Measurements from ENCODE around the gene SPAG9.
A peak's percentile ranks its signal among the peaks of the same experiment; 100 is the strongest.

Gene SPAG9

GRCh38 chr17:50963139-50963538, 157.5 kb downstream of the SPAG9 start:
- no peak for TF ChIP-seq CTCF (IDR thresholded peaks at IDR 0.05; ENCODE audit: low read depth, low read length, missing control alignments)
- no peak overlapping the region for H3K4me3 ChIP-seq (replicated peaks; ENCODE audit: low read depth, low read length)
- no peak for DNase-seq (ENCODE audit: extremely low read depth, low read depth)

DNA sequence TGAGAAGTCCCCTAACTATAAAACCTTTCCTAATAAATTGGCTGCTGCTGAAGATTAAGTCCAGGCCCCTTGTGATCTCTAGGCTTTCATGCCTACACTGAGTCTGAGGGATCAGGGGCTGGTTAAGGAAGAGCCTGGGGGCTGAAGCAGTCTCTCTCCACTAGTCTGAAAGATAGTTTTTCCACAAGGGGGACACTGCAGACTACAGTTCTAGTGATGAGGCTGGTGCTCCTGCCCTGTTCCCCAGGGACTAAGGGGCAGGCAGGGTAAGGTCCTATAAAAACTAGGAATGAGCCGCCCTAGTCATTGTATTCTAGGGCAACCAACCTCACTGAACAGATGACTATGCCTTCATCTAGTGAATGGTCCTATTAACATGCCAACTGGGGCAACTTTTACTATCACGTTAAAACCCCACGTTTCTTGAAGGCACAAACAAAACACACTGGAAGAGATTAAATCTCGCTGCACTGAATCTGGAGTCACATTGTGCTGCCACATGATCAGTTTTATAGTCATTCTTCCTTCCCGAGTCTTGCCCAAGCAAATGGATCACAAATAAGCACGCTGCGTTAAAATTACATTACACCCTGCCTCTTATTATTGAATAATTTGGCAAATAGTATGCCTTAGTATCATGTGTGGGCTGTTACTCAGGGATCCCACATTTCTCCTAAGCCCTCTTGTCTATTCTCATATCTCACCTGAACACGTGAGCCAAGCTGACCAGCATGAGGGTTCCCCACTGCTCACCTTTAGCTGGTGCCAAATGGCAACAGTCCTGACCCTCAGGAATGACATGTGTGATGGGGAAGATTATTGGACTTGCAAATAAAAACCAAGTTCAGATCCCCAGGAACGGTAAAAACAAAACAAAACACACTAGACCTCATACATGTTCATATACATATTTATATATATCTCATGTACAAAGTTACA, 159.1 kb downstream of the SPAG9 start:
- no peak for DNase-seq (ENCODE audit: extremely low read depth, low read depth)
- TF ChIP-seq CTCF (IDR thresholded peaks at IDR 0.05; ENCODE audit: low read depth, low read length, missing control alignments) = no peak
- H3K4me3 ChIP-seq (replicated peaks; ENCODE audit: low read depth, low read length) = no peak overlapping the region

GRCh38 chr17:50959341-50959740, 161.3 kb downstream of the SPAG9 start:
- H3K4me3 ChIP-seq (replicated peaks; ENCODE audit: low read depth, low read length) = no peak overlapping the region
- no peak for DNase-seq (ENCODE audit: extremely low read depth, low read depth)
- no peak for TF ChIP-seq CTCF (IDR thresholded peaks at IDR 0.05; ENCODE audit: low read depth, low read length, missing control alignments)

- DNase-seq (ENCODE audit: extremely low read depth, low read depth) = no peak
- no peak for TF ChIP-seq CTCF (IDR thresholded peaks at IDR 0.05; ENCODE audit: low read depth, low read length, missing control alignments)
- H3K4me3 ChIP-seq (replicated peaks; ENCODE audit: low read depth, low read length) = no peak overlapping the region
These were observed 162.8 kb downstream of the SPAG9 start for GRCh38 chr17:50957600-50958575.

- peak; percentile 80 for TF ChIP-seq CTCF (IDR thresholded peaks at IDR 0.05; ENCODE audit: low read depth, low read length, missing control alignments)
- DNase-seq (ENCODE audit: extremely low read depth, low read depth) = no peak
- H3K4me3 ChIP-seq (replicated peaks; ENCODE audit: low read depth, low read length) = no peak overlapping the region
These were observed 163.7 kb downstream of the SPAG9 start for GRCh38 chr17:50956750-50957523.

GRCh38 chr17:50956409-50956749, 164.3 kb downstream of the SPAG9 start:
- no peak overlapping the region for H3K4me3 ChIP-seq (replicated peaks; ENCODE audit: low read depth, low read length)
- no peak for TF ChIP-seq CTCF (IDR thresholded peaks at IDR 0.05; ENCODE audit: low read depth, low read length, missing control alignments)
- DNase-seq (ENCODE audit: extremely low read depth, low read depth) = no peak

All from HFF-Myc (cell line).